Stimulated activated CD8-positive, alpha-beta memory T cell treated with anti-CD3 and anti-CD28 coated beads, Interleukin-15, amount 100 ng/mL, for 4 hours (primary cell): ENCODE results near the gene NAPG.
"Not testable (repeated sequence)": the region's sequence is repeated elsewhere in the genome, so short reads cannot be mapped to it uniquely, and the experiment has no call there.

Experiments
- DNase-seq, 2 donors: peaks; one replicate each; pipeline ENCODE4 v3.0.0-alpha.2; 2020; ENCODE audit warnings: low read depth in 2 of 2

The NAPG gene

DNA sequence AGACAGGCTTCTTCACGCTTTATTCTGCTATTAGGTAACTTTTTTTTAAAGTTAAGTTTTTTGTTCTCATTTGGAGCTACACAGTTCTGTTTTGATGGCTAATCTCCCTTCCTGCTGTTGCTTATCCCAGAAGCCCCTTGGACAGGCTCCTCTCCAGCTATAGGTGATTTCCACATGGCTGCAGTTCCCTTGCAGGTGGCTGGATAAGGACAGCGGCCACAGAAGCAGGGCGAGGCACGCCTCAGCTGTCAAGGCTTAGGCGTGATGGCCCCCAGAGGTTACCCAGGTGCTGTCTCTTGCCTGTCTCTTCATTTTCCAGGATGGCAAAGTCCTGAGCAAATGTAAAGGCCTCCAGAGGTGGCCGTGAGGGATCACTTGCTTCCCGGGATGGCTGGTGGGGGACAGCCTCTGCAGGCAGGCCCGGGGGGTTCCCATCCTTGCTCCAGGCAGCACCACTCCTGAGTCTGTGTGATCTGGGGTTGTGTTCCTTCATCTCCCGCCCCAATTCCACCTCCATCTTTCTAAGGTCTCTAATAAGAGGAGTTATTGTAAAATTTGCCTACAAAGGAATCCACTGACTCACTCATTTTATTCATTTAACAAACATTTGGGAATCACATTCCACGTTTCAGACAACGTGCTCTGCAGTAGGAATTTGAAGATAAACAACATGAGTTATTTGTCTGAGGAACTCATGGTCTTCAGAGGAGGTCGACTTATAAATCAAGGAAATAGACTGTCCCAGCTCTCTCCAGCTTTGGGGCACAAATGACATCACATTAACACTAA lies 53.4 kb downstream of the NAPG start:
- DNase-seq, result no peak

DNA sequence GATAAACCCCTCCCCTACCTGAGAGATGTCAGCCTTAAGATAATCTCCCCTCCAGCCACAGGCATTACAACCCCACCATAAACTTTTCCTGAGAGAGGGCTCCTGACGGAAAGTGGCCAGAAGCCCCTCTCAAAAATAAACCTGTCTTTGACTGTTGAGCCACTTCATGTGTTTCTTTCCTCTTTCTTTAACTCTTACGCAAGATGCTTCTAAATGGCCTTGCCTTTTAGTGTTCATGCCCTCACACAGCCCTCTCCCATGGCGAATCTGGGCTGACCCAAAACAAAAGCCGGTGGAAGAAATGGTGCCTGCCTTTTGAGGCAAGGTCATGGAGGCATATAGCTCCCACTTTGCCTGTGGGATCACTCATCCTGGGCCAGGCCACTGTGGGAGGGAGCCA lies 54.4 kb downstream of the NAPG start:
- no peak for DNase-seq

DNA sequence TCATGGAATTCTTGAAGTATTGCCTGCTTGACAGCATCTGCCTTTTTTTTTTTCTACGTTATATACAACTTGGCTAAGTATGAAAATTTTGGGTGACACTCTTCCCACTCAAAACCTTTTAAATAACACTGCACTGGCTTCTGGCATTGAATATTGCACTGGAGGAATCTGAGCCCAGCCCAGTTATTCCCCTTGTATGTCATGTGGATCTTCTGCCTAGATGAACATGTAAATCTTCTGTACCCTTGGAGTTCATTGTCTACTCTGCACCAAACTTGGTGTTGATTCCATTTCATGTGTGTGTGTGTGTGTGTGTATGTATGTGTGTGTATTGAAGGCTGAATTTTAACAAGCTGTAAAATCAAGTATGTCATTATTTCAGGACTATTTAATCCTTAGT lies 59.4 kb downstream of the NAPG start:
- DNase-seq, result no peak

DNA sequence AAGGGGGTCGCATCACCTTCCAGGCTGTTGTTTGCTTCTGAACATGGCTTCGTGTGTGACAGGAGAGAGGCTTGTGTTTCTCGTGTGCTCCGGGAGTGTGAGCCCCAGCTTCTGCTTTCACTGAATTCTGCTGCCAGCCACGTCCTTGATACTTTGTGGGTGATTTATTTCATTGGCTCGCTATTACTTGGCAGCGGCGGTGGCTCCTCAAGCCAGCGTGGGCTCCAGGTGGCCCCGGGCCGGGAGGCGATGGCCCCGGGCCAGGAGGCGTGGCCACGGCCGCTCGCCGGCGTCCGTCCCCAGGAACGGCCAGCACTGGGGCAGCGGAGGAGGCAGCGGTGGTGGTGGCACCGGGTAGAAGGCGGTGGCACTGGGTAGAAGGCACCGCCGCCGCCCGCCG lies 63.1 kb downstream of the NAPG start:
- no peak for DNase-seq

DNA sequence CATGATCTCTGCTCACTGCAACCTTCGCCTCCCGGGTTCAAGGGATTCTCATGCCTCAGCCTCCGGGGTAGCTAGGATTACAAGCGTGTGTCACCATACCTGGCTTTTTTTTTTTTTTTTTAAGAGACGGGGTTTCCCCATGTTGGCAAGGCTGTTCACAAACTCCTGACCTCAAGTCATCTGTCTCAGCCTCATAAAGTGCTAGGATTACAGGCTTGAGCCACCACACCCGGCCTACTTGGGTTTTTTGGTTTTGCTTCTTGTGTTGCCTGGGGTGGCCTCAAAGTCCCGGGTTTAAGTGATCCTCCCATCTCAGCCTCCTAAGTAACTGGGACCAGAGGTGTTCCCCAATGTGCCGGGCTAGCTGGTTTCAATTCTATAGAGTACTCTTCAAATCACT lies 64.6 kb downstream of the NAPG start:
- no peak for DNase-seq

GRCh38 chr18:10591896-10592295 lies 66.1 kb downstream of the NAPG start:
- DNase-seq, result no peak

DNA sequence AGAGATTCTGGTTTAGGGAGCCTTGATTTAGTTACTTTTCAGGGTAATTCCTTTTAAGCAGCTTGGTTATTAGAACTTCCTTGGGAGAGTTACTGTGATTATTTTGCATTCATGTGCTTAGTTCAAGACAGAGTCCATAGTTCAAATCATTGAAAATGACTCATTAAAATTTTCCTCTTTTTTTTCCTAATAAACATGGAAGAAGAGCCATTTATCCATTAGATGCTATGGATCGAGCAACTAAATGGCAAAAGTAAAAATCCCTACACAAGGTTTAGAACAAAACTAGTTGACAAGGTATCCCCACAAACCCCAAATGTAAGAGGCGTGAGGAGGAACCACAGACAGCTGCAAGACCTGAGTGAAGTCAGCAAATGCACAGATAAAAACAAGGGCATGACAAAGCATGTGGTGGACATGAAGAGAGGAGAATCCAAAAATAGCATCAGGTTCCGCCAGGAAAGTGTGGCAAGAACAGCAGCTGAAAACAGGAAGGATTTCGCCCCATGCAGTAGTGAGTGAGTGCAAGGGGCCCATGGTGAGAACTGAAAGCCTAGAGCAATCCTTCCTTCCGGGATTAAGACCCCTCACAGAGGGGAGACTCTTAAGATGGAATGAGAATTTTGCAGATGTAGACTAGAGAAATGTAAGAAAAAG lies 67.7 kb downstream of the NAPG start:
- not testable (repeated sequence) for DNase-seq

DNA sequence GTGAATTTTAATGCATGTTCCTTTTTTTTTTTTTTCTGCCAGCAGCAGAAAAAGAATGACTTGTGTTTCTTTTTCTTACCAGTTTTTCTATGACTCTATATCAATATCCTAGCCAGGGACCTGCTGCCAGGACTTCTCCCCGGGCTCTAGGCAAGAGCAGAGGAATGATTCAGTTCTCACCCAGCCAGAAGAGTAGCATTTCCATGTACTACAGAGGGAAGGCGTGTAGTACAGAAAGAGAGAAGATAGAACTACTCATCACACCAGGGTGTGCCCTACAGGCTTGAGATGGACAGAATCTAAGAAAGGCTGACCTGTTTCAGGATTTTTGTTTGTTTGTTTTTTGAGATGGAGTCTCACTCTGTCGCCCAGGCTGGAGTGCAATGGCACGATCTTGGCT lies 70.1 kb downstream of the NAPG start:
- DNase-seq, result not testable (repeated sequence)

GRCh38 chr18:10597695-10598094 lies 71.9 kb downstream of the NAPG start:
- not testable (repeated sequence) for DNase-seq

DNA sequence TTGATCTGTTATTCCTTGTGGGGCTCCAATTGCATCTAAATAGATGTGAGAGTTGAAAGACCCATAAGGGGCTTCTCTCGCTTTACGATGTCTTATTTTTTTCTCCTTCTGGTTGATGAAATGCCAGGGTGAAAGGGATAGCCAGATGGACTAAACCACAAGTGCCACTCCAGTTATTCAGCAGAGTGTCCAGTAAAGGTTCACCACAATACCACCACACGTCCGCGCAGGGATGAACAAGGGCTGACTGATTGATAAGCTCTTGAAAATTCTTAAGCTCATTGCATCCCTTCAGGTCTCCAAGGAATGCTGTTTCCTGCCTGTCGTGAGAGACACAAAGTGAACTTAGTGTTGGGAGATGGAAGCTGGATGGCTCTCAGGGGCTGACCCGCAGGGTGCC lies 74.9 kb downstream of the NAPG start:
- not testable (repeated sequence) for DNase-seq
